Measurements from ENCODE around the gene DLG4. TPM values are rescaled to one million over a fixed set of nuclear protein-coding genes. Genes with fewer than 3 reads are reported as not detected.

Gene DLG4
- total RNA-seq, result 14.0 TPM
- long read RNA-seq, partial matches to known transcripts, result 2 of 6 reads
- long read RNA-seq, other reads (novel, unspliced or antisense), result 3 of 6 reads

DNA sequence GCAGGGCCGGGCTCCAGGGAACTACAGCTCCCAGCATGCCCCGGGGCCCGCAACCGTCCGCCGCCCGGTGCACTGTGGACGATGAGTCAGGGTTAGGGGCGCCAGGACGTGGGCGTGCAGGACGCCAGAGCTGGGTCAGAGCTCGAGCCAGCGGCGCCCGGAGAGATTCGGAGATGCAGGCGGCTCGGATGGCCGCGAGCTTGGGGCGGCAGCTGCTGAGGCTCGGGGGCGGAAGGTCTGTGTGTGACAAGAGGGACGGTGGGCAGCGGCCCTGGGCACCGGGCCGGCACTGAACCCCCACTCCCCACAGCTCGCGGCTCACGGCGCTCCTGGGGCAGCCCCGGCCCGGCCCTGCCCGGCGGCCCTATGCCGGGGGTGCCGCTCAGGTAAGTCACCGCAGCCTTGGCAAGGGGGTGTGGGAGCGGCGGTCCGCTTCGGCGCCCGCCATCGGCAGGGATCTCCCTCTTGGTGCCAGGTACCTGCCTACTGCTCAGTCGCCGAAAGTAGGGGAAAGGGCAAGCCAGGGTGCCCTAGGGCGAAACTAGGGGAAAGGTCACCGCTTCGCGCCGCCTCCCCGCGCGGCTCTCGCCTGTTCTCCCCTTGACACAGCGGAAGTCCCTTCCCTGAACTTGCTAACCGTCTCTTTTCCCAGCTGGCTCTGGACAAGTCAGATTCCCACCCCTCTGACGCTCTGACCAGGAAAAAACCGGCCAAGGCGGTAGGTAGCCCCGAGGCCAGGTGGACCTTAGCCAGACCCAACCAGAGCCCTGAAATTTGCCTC, at the start of gene DLG4, which contains the start of gene ACADVL:
Gene DLG4, minus strand, starts transcription at position 25 of the 781 bp plus-strand sequence.
Gene ACADVL, plus strand, starts transcription at position 127 of the 781 bp plus-strand sequence. Its CDS starts 47 bp downstream, at position 174.
- no peaks in the 10 kb centered on the region for H3K27me3 ChIP-seq (ENCODE audit: low read depth)
- DNase-seq, result peak; percentile 95
- H3K4me1 ChIP-seq, result peaks cover 97% of the 10 kb centered on the region
- H3K9me3 ChIP-seq (replicated peaks), result no peaks in the 10 kb centered on the region
- H3K27ac ChIP-seq (replicated peaks), result peak within 1 kb of the TSS; percentile 98
- peak within 1 kb of the TSS; percentile 85 for H3K4me3 ChIP-seq
- intact Hi-C loops (cut with micrococcal nuclease), result no loop called here
- H3K36me3 ChIP-seq, result peaks cover 45% of the 10 kb centered on the region
- TF ChIP-seq, protein P1, sequence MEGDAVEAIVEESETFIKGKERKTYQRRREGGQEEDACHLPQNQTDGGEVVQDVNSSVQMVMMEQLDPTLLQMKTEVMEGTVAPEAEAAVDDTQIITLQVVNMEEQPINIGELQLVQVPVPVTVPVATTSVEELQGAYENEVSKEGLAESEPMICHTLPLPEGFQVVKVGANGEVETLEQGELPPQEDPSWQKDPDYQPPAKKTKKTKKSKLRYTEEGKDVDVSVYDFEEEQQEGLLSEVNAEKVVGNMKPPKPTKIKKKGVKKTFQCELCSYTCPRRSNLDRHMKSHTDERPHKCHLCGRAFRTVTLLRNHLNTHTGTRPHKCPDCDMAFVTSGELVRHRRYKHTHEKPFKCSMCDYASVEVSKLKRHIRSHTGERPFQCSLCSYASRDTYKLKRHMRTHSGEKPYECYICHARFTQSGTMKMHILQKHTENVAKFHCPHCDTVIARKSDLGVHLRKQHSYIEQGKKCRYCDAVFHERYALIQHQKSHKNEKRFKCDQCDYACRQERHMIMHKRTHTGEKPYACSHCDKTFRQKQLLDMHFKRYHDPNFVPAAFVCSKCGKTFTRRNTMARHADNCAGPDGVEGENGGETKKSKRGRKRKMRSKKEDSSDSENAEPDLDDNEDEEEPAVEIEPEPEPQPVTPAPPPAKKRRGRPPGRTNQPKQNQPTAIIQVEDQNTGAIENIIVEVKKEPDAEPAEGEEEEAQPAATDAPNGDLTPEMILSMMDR (IDR thresholded peaks at IDR 0.05; ENCODE audit: borderline replicate concordance), result no peak

GRCh38 chr17:7266784-7267183, 47.1 kb upstream of the DLG4 start:
- H3K9me3 ChIP-seq (replicated peaks), result no peaks in the 10 kb centered on the region
- peaks cover 19% of the 10 kb centered on the region for H3K4me1 ChIP-seq
- intact Hi-C loops (cut with micrococcal nuclease), result no loop called here
- peaks cover 94% of the 10 kb centered on the region for H3K27me3 ChIP-seq (ENCODE audit: low read depth)
- no peak for DNase-seq
- H3K27ac ChIP-seq (replicated peaks), result no peak overlapping the region
- TF ChIP-seq, protein P1 (IDR thresholded peaks at IDR 0.05; ENCODE audit: borderline replicate concordance), result no peak
- no peak overlapping the region for H3K4me3 ChIP-seq
- no peaks in the 10 kb centered on the region for H3K36me3 ChIP-seq

- TF ChIP-seq, protein P1 (IDR thresholded peaks at IDR 0.05; ENCODE audit: borderline replicate concordance), result no peak
- Histone ChIP-seq H3K27ac (replicated peaks) (no peak overlapping the region), H3K27me3 (ENCODE audit: low read depth) (peaks cover 81% of the 10 kb centered on the region), H3K9me3 (replicated peaks) (no peaks in the 10 kb centered on the region), H3K36me3 (peaks cover 7% of the 10 kb centered on the region), H3K4me3 (peak overlapping the region; percentile 68), H3K4me1 (peaks cover 33% of the 10 kb centered on the region)
- no peak for DNase-seq
- intact Hi-C loops (cut with micrococcal nuclease), result no loop called here
These were observed 44.1 kb upstream of the DLG4 start for GRCh38 chr17:7263801-7264078.

GRCh38 chr17:7262935-7263800, 43.5 kb upstream of the DLG4 start:
- Histone ChIP-seq H3K36me3 (peaks cover 13% of the 10 kb centered on the region), H3K9me3 (replicated peaks) (no peaks in the 10 kb centered on the region), H3K27me3 (ENCODE audit: low read depth) (peaks cover 76% of the 10 kb centered on the region), H3K4me1 (peaks cover 33% of the 10 kb centered on the region), H3K27ac (replicated peaks) (no peak overlapping the region), H3K4me3 (peak overlapping the region; percentile 68)
- TF ChIP-seq, protein P1 (IDR thresholded peaks at IDR 0.05; ENCODE audit: borderline replicate concordance), result no peak
- intact Hi-C loops (cut with micrococcal nuclease), result no loop called here
- DNase-seq, result no peak

DNA sequence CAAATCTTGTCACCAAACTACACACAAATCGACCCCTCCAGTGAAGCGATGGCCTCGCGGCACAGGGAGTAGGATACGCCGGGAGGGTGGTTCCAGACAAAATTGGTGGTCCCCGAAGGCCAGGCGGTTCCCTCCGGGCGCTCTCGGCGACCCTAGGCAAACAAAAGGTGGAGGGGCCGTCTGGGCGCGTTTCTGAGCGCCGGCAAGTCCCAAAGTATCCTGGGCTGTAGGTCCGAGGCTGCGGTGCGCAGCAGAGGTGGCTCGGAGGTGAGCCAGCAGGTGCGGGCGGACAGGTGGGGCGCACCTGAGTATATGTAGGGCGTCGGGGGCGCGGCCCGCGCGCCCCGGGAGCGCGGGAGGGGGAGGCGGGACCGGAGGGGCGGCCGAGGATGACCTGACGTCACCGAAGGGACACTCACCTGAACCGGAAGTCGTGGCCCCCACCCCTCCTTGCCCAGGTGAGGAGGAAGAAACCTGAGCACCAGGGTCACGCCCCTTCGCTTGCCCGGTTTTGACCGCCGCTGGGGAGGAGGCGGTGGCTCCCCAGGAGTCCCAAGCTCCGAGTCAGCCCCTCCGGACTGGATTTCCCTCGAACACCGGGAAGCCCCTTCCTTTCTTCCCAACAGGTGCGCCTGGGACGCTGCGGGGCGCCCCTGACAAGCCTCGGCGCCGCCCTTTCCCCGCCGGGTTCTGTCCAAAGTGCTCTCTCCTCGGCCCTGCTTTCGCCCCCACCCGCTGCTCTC, 42.7 kb upstream of the DLG4 start, which contains the start of gene CLDN7:
Gene CLDN7, minus strand, starts transcription at position 287 of the 743 bp plus-strand sequence. CDS start 435 bp downstream, outside the sequence.
- TF ChIP-seq, protein P1 (IDR thresholded peaks at IDR 0.05; ENCODE audit: borderline replicate concordance), result no peak
- peaks cover 68% of the 10 kb centered on the region for H3K27me3 ChIP-seq (ENCODE audit: low read depth)
- peak within 1 kb of the TSS; percentile 68 for H3K4me3 ChIP-seq
- peaks cover 33% of the 10 kb centered on the region for H3K4me1 ChIP-seq
- no peaks in the 10 kb centered on the region for H3K9me3 ChIP-seq (replicated peaks)
- H3K36me3 ChIP-seq, result peaks cover 21% of the 10 kb centered on the region
- DNase-seq, result no peak
- intact Hi-C loops (cut with micrococcal nuclease), result no loop called here
- H3K27ac ChIP-seq (replicated peaks), result peak within 1 kb of the TSS; percentile 16

Measured in left ventricle myocardium inferior (tissue), 1 donor.